IPS-18c (cell line): ENCODE data around the gene MAP7.
"Not testable (repeated sequence)": the region's sequence is repeated elsewhere in the genome, so short reads cannot be mapped to it uniquely, and the experiment has no call there.

ENCODE experiments used
- H3K4me3 ChIP-seq: 2 replicates; pipeline ENCODE4 v1.7.0; 2013; ENCODE audit warnings: low read depth, mild to moderate bottlenecking, low read length, moderate library complexity; ENCODE audit not compliant: insufficient read depth
- H3K9me3 ChIP-seq: one replicate; pipeline ENCODE4 v1.6.1; 2013; ENCODE audit warnings: mild to moderate bottlenecking, low read length, moderate library complexity; ENCODE audit not compliant: control insufficient read depth, insufficient read depth

MAP7 gene

DNA sequence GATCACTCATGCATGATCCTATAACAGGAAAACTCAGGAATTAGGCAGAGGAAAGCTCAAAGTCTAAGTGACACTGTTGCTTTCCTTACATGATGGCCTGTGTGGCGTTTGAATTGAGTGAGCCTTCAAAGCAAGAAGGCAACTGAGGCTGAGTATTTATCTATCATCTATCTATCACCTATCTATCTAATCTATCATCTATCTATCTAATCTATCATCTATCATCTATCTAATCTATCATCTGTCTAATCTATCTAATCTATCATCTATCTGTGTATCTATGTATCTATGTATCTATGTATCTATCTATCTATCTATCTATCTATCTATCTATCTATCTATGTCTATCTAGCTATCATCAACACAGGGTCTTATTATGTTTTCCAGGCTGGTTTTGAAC, 218.8 kb downstream of the MAP7 start:
- Histone ChIP-seq H3K4me3 (no peak overlapping the region), H3K9me3 (no peaks in the 10 kb centered on the region)

DNA sequence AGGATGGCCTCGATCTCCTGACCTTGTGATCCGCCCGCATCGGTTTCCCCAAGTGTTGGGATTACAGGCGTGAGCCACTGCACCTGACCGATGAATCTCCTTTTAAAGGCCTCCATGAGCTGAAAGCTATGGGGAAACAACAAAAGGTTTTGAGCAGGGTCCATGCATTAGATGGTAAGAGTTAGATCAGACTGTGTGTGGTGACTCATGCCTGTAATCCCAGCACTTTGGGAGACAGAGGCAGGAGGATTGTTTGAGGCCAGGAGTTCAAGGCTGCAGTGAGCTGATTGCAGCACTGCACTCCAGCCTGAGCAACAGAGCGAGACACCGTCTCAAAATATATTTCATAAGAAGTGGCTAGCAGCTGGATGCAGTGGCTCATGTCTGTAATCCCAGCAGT, 219.6 kb downstream of the MAP7 start:
- Histone ChIP-seq H3K9me3 (no peaks in the 10 kb centered on the region), H3K4me3 (no peak overlapping the region)

DNA sequence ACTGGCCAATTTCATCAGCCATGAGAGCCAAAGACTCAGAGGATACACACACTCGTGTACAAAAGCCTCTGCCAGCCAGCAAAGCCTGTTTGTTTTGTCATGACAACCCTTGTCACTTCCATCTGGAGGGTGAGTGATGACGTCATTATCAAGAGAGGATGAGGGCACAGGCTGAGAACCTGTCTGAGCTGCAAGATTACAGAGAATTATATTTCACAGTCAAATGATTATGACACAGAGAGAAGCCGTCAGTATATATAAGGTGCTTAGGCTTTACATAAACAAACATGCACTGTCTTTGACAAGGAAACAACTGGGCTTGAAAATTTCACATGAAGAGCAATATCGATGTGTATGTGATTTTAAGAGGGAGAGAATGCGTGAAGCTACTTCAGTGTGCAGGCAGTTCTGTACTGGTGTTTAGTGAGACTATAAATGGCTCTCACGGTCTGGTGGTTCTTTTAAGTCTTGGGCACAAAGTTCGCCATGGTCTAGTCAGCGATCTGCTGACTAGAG, 224.1 kb downstream of the MAP7 start:
- no peaks in the 10 kb centered on the region for H3K9me3 ChIP-seq

DNA sequence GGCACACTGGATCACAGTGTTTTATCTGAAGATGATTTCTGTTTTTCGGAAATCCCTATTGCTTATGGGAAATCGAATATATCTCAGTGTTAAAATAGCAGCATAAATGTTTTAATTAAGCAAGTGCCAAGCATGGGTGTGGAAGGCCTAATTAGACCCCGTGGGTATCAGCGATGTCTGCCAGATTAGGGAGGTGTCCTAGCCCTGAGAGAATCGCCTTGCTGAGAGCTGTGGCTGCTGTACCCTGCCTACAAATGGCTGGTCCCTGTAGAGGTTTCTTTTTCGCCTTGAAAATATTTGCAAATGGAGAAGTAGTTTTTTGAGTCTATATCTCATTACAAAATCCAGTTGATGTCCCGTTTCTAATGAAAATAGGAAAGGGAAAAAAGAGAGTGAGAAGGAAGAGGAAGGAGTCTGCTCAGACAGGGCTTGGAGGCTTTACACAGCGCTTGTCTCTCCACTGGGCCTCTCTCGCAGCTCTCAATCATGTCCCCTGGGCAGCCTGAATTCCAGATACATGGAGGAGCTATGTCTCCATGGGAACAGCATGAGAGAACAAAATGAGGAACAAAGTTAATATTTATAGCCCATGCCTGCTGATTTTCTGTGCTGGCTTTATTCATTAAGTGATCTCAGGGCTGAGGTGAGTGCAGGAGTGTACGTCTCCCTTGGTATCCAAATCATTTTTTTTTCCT, 225.4 kb downstream of the MAP7 start:
- Histone ChIP-seq H3K4me3 (no peak overlapping the region), H3K9me3 (no peaks in the 10 kb centered on the region)

More for the DNA sequence above, 224.1 kb downstream of the MAP7 start:
- H3K4me3 ChIP-seq = no peak overlapping the region

DNA sequence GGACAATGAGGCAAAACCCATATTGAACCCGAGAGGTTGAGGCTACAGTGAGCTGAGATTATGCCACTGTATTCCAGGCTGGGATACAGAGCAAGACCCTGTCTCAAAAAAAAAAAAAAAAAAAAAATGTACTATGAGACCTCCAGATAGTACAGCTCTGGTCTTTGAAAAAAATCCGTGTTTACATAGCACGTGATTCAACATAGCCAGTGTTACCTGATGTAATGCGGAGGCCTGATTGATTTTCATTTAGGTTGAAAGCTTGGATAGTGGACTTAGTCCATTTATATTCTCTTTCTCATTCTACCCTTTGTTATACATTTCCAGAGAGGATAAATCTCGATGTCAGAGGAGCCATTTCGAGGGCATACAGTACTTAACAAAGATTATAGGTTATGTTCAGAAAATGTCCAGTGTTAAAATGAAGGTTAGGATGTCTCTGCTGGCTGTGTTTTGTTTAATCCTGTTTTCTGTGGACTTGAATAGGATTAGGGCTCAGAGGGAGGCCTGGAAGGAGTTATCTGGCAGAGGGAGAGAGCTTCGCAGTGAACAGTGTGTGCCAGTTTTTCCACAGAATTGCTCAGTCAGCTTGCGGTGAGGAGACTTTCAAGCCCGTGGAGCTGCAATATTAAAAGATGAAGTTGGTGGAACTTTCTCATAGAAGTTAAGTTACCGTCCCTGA, 226.7 kb downstream of the MAP7 start:
- Histone ChIP-seq H3K9me3 (peaks cover 2% of the 10 kb centered on the region), H3K4me3 (no peak overlapping the region)

DNA sequence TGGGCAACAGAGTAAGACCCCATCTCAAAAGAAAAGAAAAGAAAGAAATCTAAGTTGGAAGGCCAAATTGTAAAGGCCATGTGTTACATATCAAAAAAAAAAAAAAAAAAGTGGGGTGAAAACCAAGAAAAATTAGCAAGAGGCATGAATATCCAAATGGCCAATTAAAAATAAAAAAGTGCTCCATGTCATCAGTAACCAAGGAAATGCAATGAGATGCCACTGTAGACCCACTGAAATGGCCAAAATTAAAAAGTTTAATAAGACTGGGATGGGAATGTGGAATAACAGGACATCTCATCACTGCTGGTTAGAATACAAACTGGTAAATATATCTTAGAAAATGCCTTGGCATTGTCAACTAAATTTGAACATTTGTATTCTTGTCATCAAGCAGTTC, 230.5 kb downstream of the MAP7 start:
- H3K9me3 ChIP-seq = peaks cover 2% of the 10 kb centered on the region
- no peak overlapping the region for H3K4me3 ChIP-seq

DNA sequence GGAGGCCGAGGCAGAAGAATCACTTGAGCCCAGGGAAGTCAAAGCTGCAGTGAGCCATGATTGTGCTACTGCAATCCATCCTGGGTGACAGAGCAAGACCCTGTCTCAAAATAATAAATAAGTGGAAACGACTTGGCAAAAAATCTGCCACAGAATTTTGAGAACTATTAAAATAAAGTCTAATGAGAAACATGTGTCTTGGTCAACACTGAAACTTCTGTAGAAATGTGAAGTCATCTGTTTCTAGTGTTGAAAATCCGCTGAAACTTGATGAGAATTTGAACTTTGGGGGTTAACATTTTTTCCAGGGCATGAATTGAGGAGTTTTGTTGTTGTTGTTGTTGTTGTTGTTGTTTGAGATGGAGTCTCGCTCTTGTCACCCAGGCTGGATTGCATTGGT, 231.5 kb downstream of the MAP7 start:
- peaks cover 2% of the 10 kb centered on the region for H3K9me3 ChIP-seq
- H3K4me3 ChIP-seq = no peak overlapping the region

DNA sequence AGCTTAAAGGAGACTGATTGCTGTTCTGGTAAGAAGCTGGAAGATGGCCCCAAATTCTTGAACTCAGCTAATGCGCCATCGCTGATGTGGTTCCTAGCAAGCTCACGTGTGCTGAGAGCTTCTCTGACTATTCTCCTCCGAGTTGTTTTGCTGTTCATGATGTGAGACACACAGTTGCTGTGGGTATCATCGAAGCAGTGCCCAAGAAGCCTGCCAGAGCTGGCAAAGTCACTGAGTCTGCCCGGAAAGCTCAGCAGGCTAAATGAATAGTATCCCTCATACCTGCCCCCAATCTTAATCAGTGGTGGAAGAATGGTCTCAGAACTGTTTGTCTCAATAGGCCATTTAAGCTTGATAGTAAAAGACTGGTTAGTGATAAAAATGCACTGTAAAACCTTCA, 232.3 kb downstream of the MAP7 start:
- Histone ChIP-seq H3K4me3 (no peak overlapping the region), H3K9me3 (peaks cover 2% of the 10 kb centered on the region)

DNA sequence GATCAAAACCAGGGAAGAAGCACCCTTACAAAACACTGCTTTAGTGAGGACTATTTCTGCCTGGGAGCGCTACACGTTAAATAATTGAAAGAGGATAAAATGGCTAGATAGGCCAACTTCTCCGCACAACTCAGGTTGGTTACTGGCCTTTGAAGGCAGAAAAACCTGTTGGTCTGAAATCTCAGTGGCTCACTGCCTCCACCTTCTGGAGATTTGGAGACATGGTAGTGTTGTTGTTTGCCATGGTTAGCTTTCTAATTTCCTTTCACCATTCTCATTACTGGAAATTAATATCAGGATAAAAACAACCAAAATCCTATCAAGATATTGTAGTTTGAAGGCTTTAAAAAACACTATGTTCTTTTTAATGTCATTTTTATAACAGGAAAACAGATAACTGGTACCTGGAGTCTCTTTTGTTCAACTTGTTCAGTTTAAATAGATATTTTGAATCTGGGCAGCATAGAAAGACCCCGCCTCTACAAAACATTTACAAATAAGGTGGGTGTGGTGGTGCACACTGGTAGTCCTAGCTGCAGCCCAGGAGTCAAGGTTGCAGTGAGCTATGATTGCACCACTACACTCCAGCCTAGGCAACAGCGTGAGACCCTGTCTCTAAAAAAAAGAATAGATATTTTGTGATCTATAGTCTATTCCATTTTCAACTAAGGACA, 233.1 kb downstream of the MAP7 start:
- Histone ChIP-seq H3K9me3 (peaks cover 2% of the 10 kb centered on the region), H3K4me3 (no peak overlapping the region)

DNA sequence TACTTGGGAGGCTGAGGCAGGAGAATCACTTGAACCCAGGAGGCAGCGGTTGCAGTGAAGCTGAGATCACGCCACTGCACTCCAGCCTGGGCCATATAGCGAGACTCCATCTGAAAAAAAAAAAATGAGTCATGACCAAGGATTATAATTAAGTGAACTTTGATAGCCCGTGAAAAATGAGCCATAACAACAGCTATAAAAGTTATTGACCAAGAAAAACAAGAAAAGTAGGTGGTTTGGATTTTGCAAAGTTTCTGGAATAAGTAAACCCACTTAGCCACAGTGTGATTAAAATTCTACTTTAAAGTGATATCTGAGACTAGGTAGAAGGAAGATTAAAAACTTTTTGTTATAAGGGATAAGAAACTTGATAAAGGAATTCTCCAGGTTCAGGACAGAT, 234.6 kb downstream of the MAP7 start:
- Histone ChIP-seq H3K9me3 (peaks cover 3% of the 10 kb centered on the region), H3K4me3 (no peak overlapping the region)

DNA sequence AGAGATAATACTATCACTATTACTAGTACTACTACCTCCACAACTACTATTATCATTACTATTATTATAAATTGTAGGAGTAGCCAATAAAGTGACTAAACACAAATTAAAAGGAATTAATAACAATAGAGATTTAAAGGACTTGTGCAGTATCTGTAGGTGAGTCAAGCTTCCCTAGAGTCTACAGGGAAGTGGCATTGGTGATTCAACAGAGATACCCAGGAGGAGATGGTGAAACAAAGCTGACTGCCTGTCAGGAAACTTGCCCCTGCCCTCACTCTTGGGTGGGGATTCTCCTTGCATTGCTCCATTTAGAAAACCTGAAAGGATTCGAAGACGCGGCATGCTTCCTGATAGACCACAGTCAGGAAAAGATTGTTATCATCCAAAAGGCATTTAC, 237.2 kb downstream of the MAP7 start:
- no peak overlapping the region for H3K4me3 ChIP-seq
- peaks cover 2% of the 10 kb centered on the region for H3K9me3 ChIP-seq

DNA sequence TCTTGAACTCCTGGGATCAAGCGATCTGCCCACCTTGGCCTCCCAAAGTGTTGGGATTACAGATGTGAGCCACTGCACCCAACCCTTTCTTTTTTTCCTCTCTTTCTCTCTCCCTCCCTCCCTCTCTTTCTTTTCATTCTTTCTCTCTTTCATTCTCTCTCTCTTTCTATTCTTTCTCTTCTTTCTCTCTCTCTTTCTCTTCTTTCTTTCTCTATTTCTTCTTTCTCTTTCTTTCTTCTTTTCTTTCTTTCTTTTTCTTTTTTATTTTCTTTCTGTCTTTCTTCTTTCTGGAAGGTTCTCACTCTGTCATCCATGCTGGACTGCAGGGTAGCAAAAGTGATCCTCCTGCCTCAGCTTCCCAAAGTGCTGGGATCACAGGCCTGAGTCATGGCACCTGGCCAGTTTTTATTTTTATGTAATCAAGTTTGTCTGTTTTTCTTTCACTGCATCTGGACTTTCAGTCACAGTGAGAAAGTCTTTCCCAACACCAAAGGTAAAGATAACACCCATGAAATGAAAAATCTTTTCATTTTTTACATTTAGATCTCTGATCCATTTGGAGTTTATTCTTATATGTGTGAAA, 240.4 kb downstream of the MAP7 start:
- peaks cover 2% of the 10 kb centered on the region for H3K9me3 ChIP-seq
- H3K4me3 ChIP-seq = no peak overlapping the region

DNA sequence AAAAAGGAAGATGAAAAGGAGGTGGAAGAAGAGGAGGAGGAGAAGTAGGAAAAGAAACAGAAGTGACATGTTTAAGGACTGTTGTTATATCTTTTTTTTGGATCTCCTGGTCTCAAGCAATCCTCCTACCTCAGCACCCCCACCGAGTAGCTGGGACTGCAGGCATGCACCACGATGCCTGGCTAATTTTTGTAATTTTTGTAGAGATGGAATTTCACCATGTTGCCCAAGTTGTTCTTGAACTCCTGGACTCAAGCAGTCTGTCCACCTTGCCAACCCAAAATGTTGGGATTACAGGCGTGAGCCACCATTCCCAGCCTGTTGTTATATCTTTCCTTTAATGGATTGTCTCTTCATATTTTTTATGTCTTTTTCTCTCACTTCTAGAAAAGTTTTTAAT, 241.1 kb downstream of the MAP7 start:
- H3K9me3 ChIP-seq = peaks cover 2% of the 10 kb centered on the region
- no peak overlapping the region for H3K4me3 ChIP-seq

DNA sequence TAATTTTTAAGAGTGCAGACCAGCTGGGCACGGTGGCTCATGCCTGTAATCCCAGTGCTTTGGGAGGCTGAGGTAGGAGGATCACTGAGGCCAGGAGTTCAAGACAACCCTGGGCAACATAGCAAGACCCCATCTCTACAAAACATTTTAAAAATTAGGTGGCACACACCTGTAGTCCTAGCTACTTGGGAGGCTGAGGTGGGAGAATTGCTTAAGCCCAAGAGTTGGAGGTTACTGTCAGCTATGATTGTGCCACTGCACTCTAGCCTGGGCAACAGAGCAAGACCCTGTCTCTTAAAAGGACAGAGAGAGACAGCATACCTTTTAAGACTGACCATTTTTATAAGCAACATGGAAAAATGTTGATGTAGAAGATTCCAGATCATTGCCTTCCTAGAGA, 241.8 kb downstream of the MAP7 start:
- H3K4me3 ChIP-seq, H3K9me3 ChIP-seq: not testable (repeated sequence)

DNA sequence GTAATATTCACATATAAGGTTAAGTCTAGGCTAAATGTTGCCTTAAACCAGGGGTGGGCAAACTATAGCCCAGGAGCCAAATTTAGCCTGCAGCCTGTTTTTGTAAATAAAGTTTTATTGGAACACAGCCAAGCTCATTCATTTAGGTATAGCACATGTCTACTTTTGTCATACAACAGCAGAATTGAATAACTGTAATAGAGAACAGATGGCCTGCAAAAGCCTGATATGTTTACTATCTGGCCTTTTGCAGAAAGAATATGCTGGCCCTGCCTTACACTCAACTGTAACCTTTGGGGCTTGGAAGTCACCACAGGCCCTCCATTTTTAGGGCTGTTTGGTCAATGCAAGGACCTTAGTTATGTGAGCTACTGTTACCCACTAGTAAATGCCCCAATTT, 242.9 kb downstream of the MAP7 start:
- H3K4me3 ChIP-seq = no peak overlapping the region
- peaks cover 2% of the 10 kb centered on the region for H3K9me3 ChIP-seq

DNA sequence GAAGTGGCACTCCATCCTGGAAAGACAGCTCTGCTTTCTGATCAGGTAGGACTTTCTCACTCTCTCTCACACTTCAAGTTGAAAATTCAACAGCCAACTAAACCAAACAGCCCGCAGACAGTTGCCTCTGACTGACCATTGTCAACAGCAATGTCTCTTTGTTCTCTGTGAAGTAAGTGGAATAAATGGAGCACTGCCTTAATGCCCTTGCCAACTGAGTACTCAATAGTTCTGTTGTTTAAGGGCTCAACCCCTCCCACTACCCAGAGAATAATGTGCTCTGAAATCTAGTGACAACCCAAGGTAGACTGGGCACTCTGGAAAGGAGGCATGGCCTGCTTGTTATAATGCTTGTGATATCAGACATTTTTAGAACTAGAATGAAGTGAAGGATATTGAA, 243.8 kb downstream of the MAP7 start:
- peaks cover 2% of the 10 kb centered on the region for H3K9me3 ChIP-seq
- no peak overlapping the region for H3K4me3 ChIP-seq

DNA sequence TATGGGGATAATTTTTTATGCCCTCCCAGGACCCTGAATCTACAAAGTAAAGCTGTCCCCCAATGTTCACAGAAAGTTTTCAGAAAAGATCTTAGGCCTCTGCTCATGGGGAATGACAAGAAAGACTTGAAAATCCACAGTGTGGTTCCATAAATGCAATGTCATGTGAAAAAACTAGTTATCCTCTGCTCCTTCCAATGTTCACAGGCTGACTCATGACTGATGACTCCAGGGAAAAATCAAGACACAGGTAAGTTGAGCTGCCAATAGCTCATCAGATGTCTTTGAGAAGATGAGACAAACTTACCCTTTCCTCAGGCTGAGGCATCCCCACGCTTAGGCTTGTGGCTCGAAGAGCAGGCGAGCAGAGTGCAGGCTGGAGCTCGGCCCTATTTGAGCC, 245.8 kb downstream of the MAP7 start:
- H3K9me3 ChIP-seq = no peaks in the 10 kb centered on the region
- H3K4me3 ChIP-seq = no peak overlapping the region

DNA sequence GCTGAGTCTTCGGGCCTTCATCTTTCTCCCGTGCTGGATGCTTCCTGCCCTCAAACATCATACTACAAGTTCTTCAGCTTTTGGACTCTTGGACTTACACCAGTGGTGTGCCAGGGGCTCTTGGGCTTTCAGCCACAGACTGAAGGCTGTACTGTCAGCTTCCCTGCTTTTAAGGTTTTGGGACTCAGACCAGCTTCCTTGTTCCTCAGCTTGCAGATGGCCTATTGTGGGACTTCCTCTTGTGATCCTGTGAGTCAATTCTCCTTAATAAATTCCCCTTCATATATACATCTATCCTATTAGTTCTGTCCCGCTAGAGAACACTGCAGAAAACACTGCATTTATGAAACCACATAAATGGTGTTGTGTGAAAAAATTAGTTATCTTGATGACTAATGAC, 246.7 kb downstream of the MAP7 start:
- Histone ChIP-seq H3K9me3 (no peaks in the 10 kb centered on the region), H3K4me3 (no peak overlapping the region)
